ENCODE results near the gene OSBPL1A. TPM values are rescaled to one million over a fixed set of nuclear protein-coding genes. Genes with fewer than 3 reads are reported as not detected.

The OSBPL1A gene
- total RNA-seq, 1 experiment from 2014 or later, result 21.5 TPM

DNA sequence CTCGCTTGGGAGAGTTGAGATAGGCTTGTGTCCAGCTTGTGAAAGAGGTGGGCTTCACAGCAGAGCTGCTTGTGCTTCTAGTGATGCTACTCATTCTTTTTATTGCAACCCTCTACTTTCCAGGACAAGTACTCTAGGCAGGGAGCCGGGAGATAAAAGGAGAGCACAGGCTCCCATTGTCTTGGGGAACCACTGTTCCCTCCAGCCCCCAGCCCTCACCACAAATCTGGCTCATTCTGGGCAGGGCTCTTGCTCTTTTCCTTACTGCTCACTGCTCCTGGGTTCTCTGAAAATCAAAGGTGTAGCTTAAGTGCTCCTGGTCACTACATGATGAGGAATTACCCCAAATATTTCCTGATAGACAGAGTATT lies 177.3 kb downstream of the OSBPL1A start:
- DNase-seq (ENCODE audit: unreplicated experiment), result no peak
- Mint-ChIP-seq H3K27ac (ENCODE audit: low read depth, unreplicated experiment) (no peak overlapping the region), H3K9me3 (ENCODE audit: unreplicated experiment) (no peaks in the 10 kb centered on the region), H3K4me1 (ENCODE audit: insufficient read depth, unreplicated experiment) (peaks cover 6% of the 10 kb centered on the region), H3K27me3 (ENCODE audit: insufficient read depth, unreplicated experiment) (no peaks in the 10 kb centered on the region), H3K36me3 (ENCODE audit: insufficient read depth, unreplicated experiment) (peaks cover 6% of the 10 kb centered on the region), H3K4me3 (ENCODE audit: unreplicated experiment) (no peak overlapping the region)
- ChIA-PET CTCF (interaction anchor here (0.7 to 1.7 kb wide), 2 partner anchors 104 to 268 kb away, joined by 3 to 5 read pairs; no protein-coding TSS in a partner anchor), POLR2A (interaction anchor here (0.6 kb wide), 1 partner anchor 58 kb away, joined by 3 read pairs; no protein-coding TSS in a partner anchor)
- intact Hi-C loops (cut with micrococcal nuclease), result no loop called here
- TF ChIP-seq, protein P1, sequence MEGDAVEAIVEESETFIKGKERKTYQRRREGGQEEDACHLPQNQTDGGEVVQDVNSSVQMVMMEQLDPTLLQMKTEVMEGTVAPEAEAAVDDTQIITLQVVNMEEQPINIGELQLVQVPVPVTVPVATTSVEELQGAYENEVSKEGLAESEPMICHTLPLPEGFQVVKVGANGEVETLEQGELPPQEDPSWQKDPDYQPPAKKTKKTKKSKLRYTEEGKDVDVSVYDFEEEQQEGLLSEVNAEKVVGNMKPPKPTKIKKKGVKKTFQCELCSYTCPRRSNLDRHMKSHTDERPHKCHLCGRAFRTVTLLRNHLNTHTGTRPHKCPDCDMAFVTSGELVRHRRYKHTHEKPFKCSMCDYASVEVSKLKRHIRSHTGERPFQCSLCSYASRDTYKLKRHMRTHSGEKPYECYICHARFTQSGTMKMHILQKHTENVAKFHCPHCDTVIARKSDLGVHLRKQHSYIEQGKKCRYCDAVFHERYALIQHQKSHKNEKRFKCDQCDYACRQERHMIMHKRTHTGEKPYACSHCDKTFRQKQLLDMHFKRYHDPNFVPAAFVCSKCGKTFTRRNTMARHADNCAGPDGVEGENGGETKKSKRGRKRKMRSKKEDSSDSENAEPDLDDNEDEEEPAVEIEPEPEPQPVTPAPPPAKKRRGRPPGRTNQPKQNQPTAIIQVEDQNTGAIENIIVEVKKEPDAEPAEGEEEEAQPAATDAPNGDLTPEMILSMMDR (IDR thresholded peaks at IDR 0.05; ENCODE audit: unreplicated experiment), result no peak
- BruUV-seq (replicated peaks), result no TSS peak

DNA sequence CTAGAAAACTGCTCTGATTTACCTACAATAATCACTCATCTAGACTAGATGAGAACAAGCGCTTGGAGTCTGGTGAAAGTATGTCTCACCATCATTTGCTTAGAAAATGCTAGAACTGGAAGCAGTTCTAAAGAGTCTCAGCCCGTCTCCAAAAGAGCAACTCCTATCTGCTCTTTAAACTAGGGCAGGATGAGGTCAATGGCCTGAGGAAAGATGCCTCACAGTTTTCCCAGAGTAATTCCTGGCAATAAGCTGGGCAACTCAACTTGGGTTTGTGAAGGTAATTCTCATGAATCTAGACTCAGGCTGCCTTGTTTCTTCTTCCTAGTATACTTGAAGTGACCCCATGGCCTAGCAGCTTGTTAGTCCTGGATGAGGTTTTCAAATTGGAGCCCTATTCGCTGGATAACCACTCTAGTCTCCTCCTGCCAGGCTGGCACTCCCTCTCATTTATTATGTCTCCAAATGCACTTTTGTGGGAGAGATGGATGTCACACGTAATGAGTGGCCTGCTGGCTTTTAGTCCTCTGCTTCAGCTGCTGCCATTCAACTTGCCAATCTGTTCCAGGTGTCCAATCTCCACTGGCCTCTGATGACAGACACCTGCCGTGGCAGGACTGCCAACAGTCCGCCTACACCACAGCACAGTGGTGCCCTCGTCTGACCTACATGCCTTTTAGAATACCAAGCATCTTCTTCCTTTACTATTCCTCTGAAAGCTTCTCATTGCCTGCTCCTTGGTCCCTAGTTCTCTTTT lies 177.9 kb downstream of the OSBPL1A start:
- no peak overlapping the region for H3K27ac Mint-ChIP-seq (ENCODE audit: low read depth, unreplicated experiment)
- H3K4me1 Mint-ChIP-seq (ENCODE audit: insufficient read depth, unreplicated experiment), result peaks cover 11% of the 10 kb centered on the region
- ChIA-PET CTCF (interaction anchor here (1.3 to 1.7 kb wide), 2 partner anchors 45 to 268 kb away, joined by 3 to 5 read pairs; no protein-coding TSS in a partner anchor), POLR2A (interaction anchor here (0.6 kb wide), 1 partner anchor 58 kb away, joined by 3 read pairs; no protein-coding TSS in a partner anchor)
- TF ChIP-seq, protein P1 (IDR thresholded peaks at IDR 0.05; ENCODE audit: unreplicated experiment), result no peak
- no peak for DNase-seq (ENCODE audit: unreplicated experiment)
- peaks cover 6% of the 10 kb centered on the region for H3K36me3 Mint-ChIP-seq (ENCODE audit: insufficient read depth, unreplicated experiment)
- H3K9me3 Mint-ChIP-seq (ENCODE audit: unreplicated experiment), result no peaks in the 10 kb centered on the region
- H3K4me3 Mint-ChIP-seq (ENCODE audit: unreplicated experiment), result no peak overlapping the region
- H3K27me3 Mint-ChIP-seq (ENCODE audit: insufficient read depth, unreplicated experiment), result no peaks in the 10 kb centered on the region
- no TSS peak for BruUV-seq (replicated peaks)
- intact Hi-C loops (cut with micrococcal nuclease), result no loop called here

DNA sequence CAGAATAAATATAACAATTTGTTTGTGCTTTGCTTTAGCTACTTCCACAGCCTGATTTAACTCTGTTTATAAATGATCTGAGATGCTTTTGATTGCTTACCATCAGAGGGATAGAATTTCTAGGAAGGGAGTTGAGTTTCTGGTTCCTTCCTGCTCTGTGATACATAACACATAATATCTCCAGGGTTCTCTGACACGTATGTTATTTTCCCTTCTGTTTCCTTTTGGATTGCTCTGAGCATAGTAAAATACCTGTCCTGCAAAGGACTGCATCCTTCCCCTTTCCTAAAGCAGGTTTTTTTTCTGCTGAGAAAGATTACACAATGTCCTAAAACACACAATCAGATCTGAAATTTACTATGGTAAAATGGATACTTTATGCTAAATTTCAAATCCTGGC lies 182.7 kb downstream of the OSBPL1A start:
- TF ChIP-seq, protein P1 (IDR thresholded peaks at IDR 0.05; ENCODE audit: unreplicated experiment), result no peak
- Mint-ChIP-seq H3K27me3 (ENCODE audit: insufficient read depth, unreplicated experiment) (no peaks in the 10 kb centered on the region), H3K4me3 (ENCODE audit: unreplicated experiment) (no peak overlapping the region), H3K4me1 (ENCODE audit: insufficient read depth, unreplicated experiment) (peaks cover 21% of the 10 kb centered on the region), H3K9me3 (ENCODE audit: unreplicated experiment) (no peaks in the 10 kb centered on the region), H3K36me3 (ENCODE audit: insufficient read depth, unreplicated experiment) (peaks cover under 1% of the 10 kb centered on the region), H3K27ac (ENCODE audit: low read depth, unreplicated experiment) (no peak overlapping the region)
- POLR2A ChIA-PET, result interaction anchor here (1.0 to 1.1 kb wide), 2 partner anchors 38 to 57 kb away, joined by 3 to 4 read pairs; no protein-coding TSS in a partner anchor
- no peak for DNase-seq (ENCODE audit: unreplicated experiment)
- intact Hi-C loops (cut with micrococcal nuclease), result no loop called here
- CTCF ChIA-PET, result interaction anchor here (1.1 to 1.2 kb wide), 2 partner anchors 14 to 274 kb away, joined by 3 to 4 read pairs; no protein-coding TSS in a partner anchor
- BruUV-seq (replicated peaks), result no TSS peak

DNA sequence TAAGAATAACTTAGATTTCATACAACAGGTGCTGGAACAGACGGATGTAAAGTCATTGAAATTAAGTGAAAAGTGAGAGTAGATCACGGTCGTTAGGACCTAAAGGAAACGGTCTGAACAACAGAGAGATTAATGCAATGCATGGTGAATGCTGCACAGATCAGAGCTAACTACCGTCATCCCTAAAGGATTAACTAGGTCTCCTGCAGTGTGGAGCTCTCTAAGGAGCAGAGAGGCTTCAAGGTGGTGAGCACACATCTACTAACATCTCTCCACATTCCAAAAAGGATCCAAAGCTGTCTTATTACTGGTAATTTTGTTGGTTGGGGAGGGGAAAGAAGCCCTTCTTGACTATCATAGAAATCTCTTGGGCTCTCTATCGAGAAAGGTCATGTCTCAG lies 183.5 kb downstream of the OSBPL1A start:
- TF ChIP-seq, protein P1 (IDR thresholded peaks at IDR 0.05; ENCODE audit: unreplicated experiment), result no peak
- DNase-seq (ENCODE audit: unreplicated experiment), result no peak
- H3K27me3 Mint-ChIP-seq (ENCODE audit: insufficient read depth, unreplicated experiment), result no peaks in the 10 kb centered on the region
- BruUV-seq (replicated peaks), result no TSS peak
- POLR2A ChIA-PET, result interaction anchor here (0.6 to 1.7 kb wide), 2 partner anchors 55 to 57 kb away, joined by 3 to 14 read pairs; no protein-coding TSS in a partner anchor
- H3K4me3 Mint-ChIP-seq (ENCODE audit: unreplicated experiment), result no peak overlapping the region
- peaks cover 28% of the 10 kb centered on the region for H3K4me1 Mint-ChIP-seq (ENCODE audit: insufficient read depth, unreplicated experiment)
- intact Hi-C loops (cut with micrococcal nuclease), result no loop called here
- H3K9me3 Mint-ChIP-seq (ENCODE audit: unreplicated experiment), result peaks cover 5% of the 10 kb centered on the region
- H3K27ac Mint-ChIP-seq (ENCODE audit: low read depth, unreplicated experiment), result no peak overlapping the region
- no peaks in the 10 kb centered on the region for H3K36me3 Mint-ChIP-seq (ENCODE audit: insufficient read depth, unreplicated experiment)
- CTCF ChIA-PET, result no interaction called here

Measured in MCF 10A (cell line).